ENCODE results near the gene PRKCQ. TPM values are rescaled to one million over a fixed set of nuclear protein-coding genes. Genes with fewer than 3 reads are reported as not detected.

Gene PRKCQ
- total RNA-seq, 1 donor from 2014 or later: 2.1 TPM

DNA sequence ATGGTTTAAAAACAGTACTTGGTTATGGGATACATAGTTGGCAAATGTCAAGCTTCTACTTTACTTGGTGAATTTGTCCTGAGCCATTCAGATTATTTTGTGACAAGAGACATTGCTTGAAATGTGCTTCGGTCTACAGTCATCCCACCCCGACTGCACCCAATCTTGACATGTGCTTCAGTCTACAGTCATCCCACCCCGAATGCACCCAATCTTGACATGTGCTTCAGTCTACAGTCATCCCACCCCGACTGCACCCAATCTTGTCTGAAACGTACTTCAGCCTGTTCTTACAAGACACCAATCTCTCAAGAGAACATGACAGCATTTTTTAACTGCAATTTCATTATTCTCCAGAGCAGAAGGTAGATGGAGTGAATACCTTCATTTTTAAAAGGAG, 47.8 kb downstream of the PRKCQ start:
- Mint-ChIP-seq H3K9me3 (ENCODE audit: unreplicated experiment) (peaks cover 2% of the 10 kb centered on the region), H3K36me3 (ENCODE audit: low read depth, unreplicated experiment) (no peaks in the 10 kb centered on the region), H3K27ac (ENCODE audit: unreplicated experiment) (no peak overlapping the region), H3K4me1 (ENCODE audit: low read depth, unreplicated experiment) (no peaks in the 10 kb centered on the region), H3K4me3 (ENCODE audit: unreplicated experiment) (no peak overlapping the region), H3K27me3 (ENCODE audit: low read depth, unreplicated experiment) (peaks cover 11% of the 10 kb centered on the region)
- Histone ChIP-seq H3K79me2 (ENCODE audit: insufficient read depth, low read length) (no peaks in the 10 kb centered on the region), H3K9me3 (ENCODE audit: insufficient read depth, low read depth, low read length) (no peaks in the 10 kb centered on the region), H3K4me3 (ENCODE audit: insufficient read depth, low read depth, low read length) (no peak overlapping the region), H3K27ac (ENCODE audit: low read depth, low read length) (no peak overlapping the region), H3K9ac (ENCODE audit: low read length) (no peak overlapping the region), H2AFZ (ENCODE audit: low read depth, low read length) (no peak overlapping the region), H3K27me3 (ENCODE audit: insufficient read depth, low read length) (no peaks in the 10 kb centered on the region), H3K4me2 (ENCODE audit: low read length) (no peak overlapping the region), H3K4me1 (ENCODE audit: insufficient read depth, low read length) (no peaks in the 10 kb centered on the region), H3K36me3 (ENCODE audit: insufficient read depth, low read length) (no peaks in the 10 kb centered on the region), H4K20me1 (ENCODE audit: insufficient read depth, low read length) (no peaks in the 10 kb centered on the region)
- DNase-seq (ENCODE audit: low read depth) (no peak), FAIRE-seq (no peak)
- TF ChIP-seq CTCF (IDR thresholded peaks at IDR 0.05; ENCODE audit: insufficient read depth, low read depth, low read length) (no peak), EZH2 (IDR thresholded peaks at IDR 0.05; ENCODE audit: insufficient read depth, low read length) (no peak)

GRCh38 chr10:6530966-6531365, 49.1 kb downstream of the PRKCQ start:
- Histone ChIP-seq H3K4me1 (ENCODE audit: insufficient read depth, low read length) (no peaks in the 10 kb centered on the region), H3K9ac (ENCODE audit: low read length) (no peak overlapping the region), H3K9me3 (ENCODE audit: insufficient read depth, low read depth, low read length) (no peaks in the 10 kb centered on the region), H3K4me2 (ENCODE audit: low read length) (no peak overlapping the region), H3K27ac (ENCODE audit: low read depth, low read length) (no peak overlapping the region), H3K27me3 (ENCODE audit: insufficient read depth, low read length) (no peaks in the 10 kb centered on the region), H3K79me2 (ENCODE audit: insufficient read depth, low read length) (no peaks in the 10 kb centered on the region), H3K36me3 (ENCODE audit: insufficient read depth, low read length) (no peaks in the 10 kb centered on the region), H4K20me1 (ENCODE audit: insufficient read depth, low read length) (no peaks in the 10 kb centered on the region), H2AFZ (ENCODE audit: low read depth, low read length) (no peak overlapping the region), H3K4me3 (ENCODE audit: insufficient read depth, low read depth, low read length) (no peak overlapping the region)
- peaks cover 11% of the 10 kb centered on the region for H3K27me3 Mint-ChIP-seq (ENCODE audit: low read depth, unreplicated experiment)
- no peaks in the 10 kb centered on the region for H3K4me1 Mint-ChIP-seq (ENCODE audit: low read depth, unreplicated experiment)
- H3K36me3 Mint-ChIP-seq (ENCODE audit: low read depth, unreplicated experiment): peaks cover 2% of the 10 kb centered on the region
- peaks cover 2% of the 10 kb centered on the region for H3K9me3 Mint-ChIP-seq (ENCODE audit: unreplicated experiment)
- no peak overlapping the region for H3K27ac Mint-ChIP-seq (ENCODE audit: unreplicated experiment)
- TF ChIP-seq CTCF (IDR thresholded peaks at IDR 0.05; ENCODE audit: insufficient read depth, low read depth, low read length) (no peak), EZH2 (IDR thresholded peaks at IDR 0.05; ENCODE audit: insufficient read depth, low read length) (no peak)
- DNase-seq (ENCODE audit: low read depth): no peak
- no peak for FAIRE-seq
- H3K4me3 Mint-ChIP-seq (ENCODE audit: unreplicated experiment): no peak overlapping the region

- TF ChIP-seq EZH2 (IDR thresholded peaks at IDR 0.05; ENCODE audit: insufficient read depth, low read length) (no peak), CTCF (IDR thresholded peaks at IDR 0.05; ENCODE audit: insufficient read depth, low read depth, low read length) (no peak)
- Histone ChIP-seq H3K36me3 (ENCODE audit: insufficient read depth, low read length) (no peaks in the 10 kb centered on the region), H3K27me3 (ENCODE audit: insufficient read depth, low read length) (no peaks in the 10 kb centered on the region), H3K4me3 (ENCODE audit: insufficient read depth, low read depth, low read length) (no peak overlapping the region), H3K4me2 (ENCODE audit: low read length) (no peak overlapping the region), H4K20me1 (ENCODE audit: insufficient read depth, low read length) (no peaks in the 10 kb centered on the region), H3K9me3 (ENCODE audit: insufficient read depth, low read depth, low read length) (no peaks in the 10 kb centered on the region), H3K9ac (ENCODE audit: low read length) (no peak overlapping the region), H3K79me2 (ENCODE audit: insufficient read depth, low read length) (no peaks in the 10 kb centered on the region), H3K27ac (ENCODE audit: low read depth, low read length) (no peak overlapping the region), H3K4me1 (ENCODE audit: insufficient read depth, low read length) (no peaks in the 10 kb centered on the region), H2AFZ (ENCODE audit: low read depth, low read length) (no peak overlapping the region)
- Mint-ChIP-seq H3K36me3 (ENCODE audit: low read depth, unreplicated experiment) (peaks cover 2% of the 10 kb centered on the region), H3K4me1 (ENCODE audit: low read depth, unreplicated experiment) (no peaks in the 10 kb centered on the region), H3K4me3 (ENCODE audit: unreplicated experiment) (no peak overlapping the region), H3K27ac (ENCODE audit: unreplicated experiment) (no peak overlapping the region), H3K9me3 (ENCODE audit: unreplicated experiment) (peaks cover 2% of the 10 kb centered on the region), H3K27me3 (ENCODE audit: low read depth, unreplicated experiment) (peaks cover 11% of the 10 kb centered on the region)
- no peak for DNase-seq (ENCODE audit: low read depth)
- no peak for FAIRE-seq
These were observed 49.8 kb downstream of the PRKCQ start for GRCh38 chr10:6530211-6530840.
